ENCODE results near the gene CHD5. TPM values are rescaled to one million over a fixed set of nuclear protein-coding genes. Genes with fewer than 3 reads are reported as not detected.

The CHD5 gene
- total RNA-seq, 1 experiment from 2014 or later = 1.6 TPM

DNA sequence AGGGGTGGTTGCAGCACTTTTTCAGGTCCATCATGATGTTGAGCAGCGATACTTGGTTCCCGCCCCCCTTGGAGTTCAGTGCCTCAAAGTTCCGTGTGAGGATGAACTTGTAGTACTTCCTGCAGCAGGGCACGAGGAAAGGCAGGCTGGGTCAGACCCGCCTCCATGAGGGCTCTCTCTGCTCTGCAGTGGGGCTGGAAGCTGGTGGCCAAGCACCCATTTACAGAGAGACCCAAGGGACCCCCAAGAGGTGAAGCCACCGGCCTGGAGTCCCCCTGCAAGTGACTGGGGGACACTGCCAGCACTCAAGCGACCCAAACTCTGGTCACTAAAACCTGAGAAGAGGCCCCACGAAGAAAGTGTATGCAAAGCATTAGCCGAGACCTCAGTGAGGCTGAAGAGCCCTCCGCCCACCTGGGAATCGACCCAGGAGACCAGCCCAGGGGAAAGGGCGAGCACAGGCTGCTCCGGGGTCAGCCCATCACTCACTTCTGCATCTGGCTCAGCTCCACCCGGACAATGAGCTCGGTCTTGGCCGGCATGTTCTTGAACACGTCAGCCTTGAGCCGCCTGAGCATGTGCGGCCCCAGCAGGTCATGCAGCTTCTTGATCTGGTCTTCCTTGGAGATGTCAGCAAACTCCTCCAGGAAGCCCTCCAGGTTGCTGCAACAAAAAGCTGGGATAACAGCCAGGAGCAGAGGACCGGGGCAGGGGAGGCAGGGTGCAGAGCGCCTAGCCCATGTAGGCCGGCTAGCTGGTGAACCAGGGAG is 45.2 kb downstream of the CHD5 start:
- H2BK20ac ChIP-seq (ENCODE audit: low read depth, low read length, poor library complexity, severe bottlenecking) = no peak overlapping the region
- no peak overlapping the region for H3K4me2 ChIP-seq (ENCODE audit: insufficient read depth, insufficient read length, low read length)
- H3K4me3 Mint-ChIP-seq = no peak overlapping the region
- H3T11ph ChIP-seq (ENCODE audit: low read length) = no peak overlapping the region
- H3K27ac Mint-ChIP-seq = no peak overlapping the region
- no peak overlapping the region for H2AFZ ChIP-seq (ENCODE audit: low read length)
- peaks cover 0 to 5% (median 0%) of the 10 kb centered on the region in 3 experiments; a peak in 4 of 7 replicates for H3K36me3 Mint-ChIP-seq (ENCODE audit: insufficient read depth in 1 of 3, low read depth in 3 of 3)
- no peak overlapping the region for H4K91ac ChIP-seq (ENCODE audit: insufficient read length, low read depth, low read length)
- TF ChIP-seq CTCF (conservative IDR thresholded peaks at IDR 0.05) = no peak
- no peak for DNase-seq
- no peak overlapping the region for H2BK12ac ChIP-seq (ENCODE audit: insufficient read length, low read depth, low read length)
- H3K23ac ChIP-seq (ENCODE audit: insufficient read length, low read depth, low read length) = no peak overlapping the region
- no peak overlapping the region for H3K9ac ChIP-seq (ENCODE audit: extremely low read depth, insufficient read length, low read length)
- no peak overlapping the region for H2BK15ac ChIP-seq (ENCODE audit: low read depth, low read length)
- H3K18ac ChIP-seq (ENCODE audit: insufficient read length, low read depth, low read length) = no peak overlapping the region
- peaks cover 28% of the 10 kb centered on the region for H3K27me3 Mint-ChIP-seq (ENCODE audit: low read depth)
- H2AK5ac ChIP-seq (ENCODE audit: insufficient read length, low read length) = no peak overlapping the region
- H2BK120ac ChIP-seq (ENCODE audit: low read depth, low read length, poor library complexity, severe bottlenecking) = no peak overlapping the region
- H3K23me2 ChIP-seq (ENCODE audit: insufficient read length, low read depth, low read length, poor library complexity, severe bottlenecking) = no peaks in the 10 kb centered on the region
- H3K4me1 Mint-ChIP-seq = no peaks in the 10 kb centered on the region
- H4K8ac ChIP-seq (replicated peaks; ENCODE audit: insufficient read length, low read depth, low read length) = no peak overlapping the region
- no peaks in the 10 kb centered on the region for H3K79me2 ChIP-seq (ENCODE audit: insufficient read depth, low read length)
- no peaks in the 10 kb centered on the region for H3K9me3 ChIP-seq (ENCODE audit: control insufficient read depth, low read depth, low read length)
- H3K4ac ChIP-seq (ENCODE audit: low read depth, low read length) = no peak overlapping the region
- no peak overlapping the region for H4K5ac ChIP-seq (ENCODE audit: insufficient read length, low read depth, low read length)
- H4K20me1 ChIP-seq (ENCODE audit: control insufficient read depth, insufficient read depth, insufficient read length) = no peaks in the 10 kb centered on the region
- WGBS (ENCODE audit: extremely low coverage, insufficient read length, low lambda C conversion rate) = no CpG with 5 or more reads among the region's 22 CpGs
- no peaks in the 10 kb centered on the region for H3K79me1 ChIP-seq (ENCODE audit: insufficient read depth, low read depth, low read length, poor library complexity, severe bottlenecking)
- no peak overlapping the region for H3K14ac ChIP-seq (ENCODE audit: insufficient read depth, low read length)
- no peak overlapping the region for H2BK5ac ChIP-seq (ENCODE audit: insufficient read length, low read length)
- H3K27ac ChIP-seq (ENCODE audit: insufficient read length, low read depth, low read length) = no peak overlapping the region
- H3K4me1 ChIP-seq (ENCODE audit: insufficient read depth, low read length) = no peaks in the 10 kb centered on the region
- no peaks in the 10 kb centered on the region for H3K27me3 ChIP-seq (ENCODE audit: insufficient read depth, low read length)
- no peak overlapping the region for H3K56ac ChIP-seq (ENCODE audit: insufficient read length, low read depth, low read length)
- H3K9me3 Mint-ChIP-seq = peaks cover 9% of the 10 kb centered on the region in 2 experiments
